MM.1S (cell line): ENCODE measurements around the gene IER5.

Source experiments
- DNase-seq: peaks from one replicate; pipeline ENCODE4 v3.0.0-alpha.2; 2015
- H2AFZ ChIP-seq: fragments of 300-600 bp; sonication (generic); 2 replicates; pipeline ENCODE4 v1.6.0; 2016; ENCODE audit warnings: antibody characterized with exemption, low read length
- H3F3A ChIP-seq: fragments of 300-600 bp; sonication (generic); 2 replicates; pipeline ENCODE4 v1.6.1; 2016; ENCODE audit warnings: mild to moderate bottlenecking, antibody characterized with exemption, low read length, moderate library complexity, mixed read lengths; ENCODE audit not compliant: insufficient read depth
- H3K27ac ChIP-seq: fragments of 300-600 bp; sonication (generic); 2 replicates; pipeline ENCODE4 v1.5.1; 2016; ENCODE audit warnings: mild to moderate bottlenecking, low read length
- H3K27me3 ChIP-seq: fragments of 300-600 bp; sonication (generic); replicated peaks from 2 replicates; pipeline ENCODE4 v1.6.0; 2016; ENCODE audit warnings: low read length; ENCODE audit not compliant: insufficient read depth
- H3K36me3 ChIP-seq: fragments of 300-600 bp; sonication (generic); replicated peaks from 2 replicates; pipeline ENCODE4 v1.6.1; 2016; ENCODE audit warnings: mild to moderate bottlenecking, low read length, mixed read lengths; ENCODE audit not compliant: insufficient read depth
- H3K4me1 ChIP-seq: fragments of 300-600 bp; sonication (generic); 2 replicates; pipeline ENCODE4 v1.6.1; 2016; ENCODE audit warnings: low read length, mixed read lengths
- H3K4me2 ChIP-seq: fragments of 300-600 bp; sonication (generic); 2 replicates; pipeline ENCODE4 v1.6.0; 2016; ENCODE audit warnings: low read depth, low read length
- H3K4me3 ChIP-seq: fragments of 300-600 bp; sonication (generic); 2 replicates; pipeline ENCODE4 v1.5.1; 2016; ENCODE audit warnings: low read length, mixed read lengths
- H3K79me2 ChIP-seq: fragments of 300-600 bp; sonication (generic); 2 replicates; pipeline ENCODE4 v1.6.1; 2016; ENCODE audit warnings: mixed run types, low read length, mixed read lengths
- H3K9ac ChIP-seq: fragments of 300-600 bp; sonication (generic); 2 replicates; pipeline ENCODE4 v1.6.1; 2016; ENCODE audit warnings: low read length, mixed read lengths
- H3K9me2 ChIP-seq: fragments of 300-600 bp; sonication (generic); replicated peaks from 2 replicates; pipeline ENCODE4 v1.6.1; 2016; ENCODE audit warnings: mild to moderate bottlenecking, low read length, mixed read lengths; ENCODE audit not compliant: insufficient read depth
- H3K9me3 ChIP-seq: fragments of 300-600 bp; sonication (generic); replicated peaks from 2 replicates; pipeline ENCODE4 v1.6.1; 2016; ENCODE audit warnings: mild to moderate bottlenecking, low read length, mixed read lengths; ENCODE audit not compliant: insufficient read depth
- H4K20me1 ChIP-seq: fragments of 300-600 bp; sonication (generic); 2 replicates; pipeline ENCODE4 v1.6.1; 2016; ENCODE audit warnings: mild to moderate bottlenecking, low read length, moderate library complexity, mixed read lengths; ENCODE audit not compliant: insufficient read depth
- EZH2 ChIP-seq: fragments of 300-600 bp; sonication (generic); optimal IDR thresholded peaks from 2 replicates; pipeline ENCODE3; 2017; ENCODE audit warnings: low read depth, mild to moderate bottlenecking, antibody characterized with exemption, low read length, mixed read lengths
- EZH2phosphoT487 ChIP-seq: fragments of 300-600 bp; sonication (generic); IDR thresholded peaks from 2 replicates; pipeline ENCODE4 v1.6.1; 2018; ENCODE audit warnings: antibody characterized with exemption, low read length
- TF ChIP-seq, protein P1 (sequence below): fragments of 300-600 bp; sonication (generic); IDR thresholded peaks from 2 replicates; pipeline ENCODE4 v1.5.1; 2016; ENCODE audit warnings: antibody characterized with exemption, low read length, mixed read lengths

IER5 gene

DNA sequence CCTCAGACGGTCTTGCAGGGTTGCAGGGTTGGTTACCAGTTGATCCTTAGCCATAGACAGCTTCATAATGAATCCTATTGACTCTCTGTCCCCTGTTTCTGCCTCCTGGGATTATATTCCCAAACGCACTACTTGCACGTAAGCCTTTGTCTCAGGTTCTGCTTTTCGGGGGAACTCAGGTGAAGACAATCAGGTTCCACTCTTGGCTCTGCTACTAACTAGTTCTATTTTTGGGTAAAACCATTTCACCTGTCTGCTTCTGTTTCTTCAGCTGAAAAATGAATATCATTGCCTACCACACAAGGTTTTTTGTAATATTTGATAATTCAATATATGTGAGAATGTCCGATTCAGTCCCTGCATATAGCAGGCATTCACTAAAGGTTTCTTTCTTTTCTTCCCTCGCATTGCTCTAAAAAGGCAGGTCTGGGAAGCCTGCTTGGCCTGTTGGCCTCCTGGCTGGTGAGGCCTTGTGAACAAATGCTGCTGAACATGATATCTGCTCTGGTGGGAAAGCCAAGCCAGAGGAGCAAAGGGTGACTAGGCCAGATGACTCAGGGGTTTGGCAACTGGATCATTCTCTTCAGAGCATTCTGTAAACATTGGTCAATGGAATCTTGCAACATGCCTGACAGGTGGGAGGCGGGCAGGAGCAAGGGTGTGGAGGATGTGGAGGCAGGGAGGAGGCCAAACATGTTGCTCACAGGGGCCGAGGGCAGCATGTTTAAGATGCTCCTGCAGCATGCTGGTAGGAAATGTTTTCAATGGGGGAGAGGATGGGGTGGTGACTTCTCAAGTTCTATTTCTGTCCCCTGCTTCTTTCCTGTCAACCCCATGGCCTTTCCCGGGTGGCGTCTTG, 23.8 kb downstream of the IER5 start:
- Histone ChIP-seq H3K9me2 (no peaks in the 10 kb centered on the region), H3K9me3 (no peaks in the 10 kb centered on the region), H3F3A (no peaks in the 10 kb centered on the region), H4K20me1 (no peaks in the 10 kb centered on the region), H3K4me1 (0 out of 2 replicates have a peak, but pooled peaks cover 10% of the 10 kb centered on the region), H3K4me2 (no peak overlapping the region), H3K79me2 (no peaks in the 10 kb centered on the region), H3K9ac (no peak overlapping the region), H3K36me3 (no peaks in the 10 kb centered on the region), H2AFZ (no peak overlapping the region), H3K27ac (no peak overlapping the region), H3K4me3 (no peak overlapping the region), H3K27me3 (peaks cover 3% of the 10 kb centered on the region)
- DNase-seq = no peak
- TF ChIP-seq, protein P1, sequence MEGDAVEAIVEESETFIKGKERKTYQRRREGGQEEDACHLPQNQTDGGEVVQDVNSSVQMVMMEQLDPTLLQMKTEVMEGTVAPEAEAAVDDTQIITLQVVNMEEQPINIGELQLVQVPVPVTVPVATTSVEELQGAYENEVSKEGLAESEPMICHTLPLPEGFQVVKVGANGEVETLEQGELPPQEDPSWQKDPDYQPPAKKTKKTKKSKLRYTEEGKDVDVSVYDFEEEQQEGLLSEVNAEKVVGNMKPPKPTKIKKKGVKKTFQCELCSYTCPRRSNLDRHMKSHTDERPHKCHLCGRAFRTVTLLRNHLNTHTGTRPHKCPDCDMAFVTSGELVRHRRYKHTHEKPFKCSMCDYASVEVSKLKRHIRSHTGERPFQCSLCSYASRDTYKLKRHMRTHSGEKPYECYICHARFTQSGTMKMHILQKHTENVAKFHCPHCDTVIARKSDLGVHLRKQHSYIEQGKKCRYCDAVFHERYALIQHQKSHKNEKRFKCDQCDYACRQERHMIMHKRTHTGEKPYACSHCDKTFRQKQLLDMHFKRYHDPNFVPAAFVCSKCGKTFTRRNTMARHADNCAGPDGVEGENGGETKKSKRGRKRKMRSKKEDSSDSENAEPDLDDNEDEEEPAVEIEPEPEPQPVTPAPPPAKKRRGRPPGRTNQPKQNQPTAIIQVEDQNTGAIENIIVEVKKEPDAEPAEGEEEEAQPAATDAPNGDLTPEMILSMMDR = no peak
- TF ChIP-seq EZH2phosphoT487 = no peak
- TF ChIP-seq EZH2 = no peak

DNA sequence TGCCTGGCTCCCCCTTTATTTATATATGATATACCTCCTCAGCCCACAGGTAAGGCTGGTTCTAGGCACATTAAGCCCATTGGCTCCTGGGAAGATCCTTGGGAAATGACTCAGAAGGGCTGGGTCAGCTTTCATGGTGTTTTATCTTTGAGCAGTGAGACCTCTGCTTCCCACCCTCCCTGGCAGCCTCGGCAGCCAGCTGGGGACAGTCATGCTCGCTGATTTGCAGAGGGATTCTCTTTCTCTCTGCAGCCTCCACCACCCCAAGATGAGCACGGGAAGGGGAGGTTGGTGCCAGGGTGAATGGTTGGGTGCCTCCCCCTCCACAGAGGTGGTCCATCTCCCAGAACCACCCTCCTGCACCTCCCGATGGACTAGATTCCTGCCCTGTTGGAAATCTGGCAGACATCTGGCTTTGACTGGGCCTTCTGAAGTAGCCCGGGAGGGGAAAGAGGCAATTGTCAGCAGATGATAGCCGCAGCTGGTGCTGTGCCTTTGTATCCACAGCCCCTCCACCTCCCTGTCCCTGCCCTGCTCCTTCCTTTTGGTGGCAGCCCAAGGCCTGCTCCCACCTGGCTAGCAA, 24.6 kb downstream of the IER5 start:
- Histone ChIP-seq H3K27ac (no peak overlapping the region), H3K4me1 (0 out of 2 replicates have a peak, but pooled peaks cover 10% of the 10 kb centered on the region), H3K9ac (no peak overlapping the region), H3K79me2 (no peaks in the 10 kb centered on the region), H3K9me2 (no peaks in the 10 kb centered on the region), H3K27me3 (no peaks in the 10 kb centered on the region), H3K4me2 (no peak overlapping the region), H3K36me3 (no peaks in the 10 kb centered on the region), H3K4me3 (no peak overlapping the region), H3K9me3 (no peaks in the 10 kb centered on the region), H2AFZ (no peak overlapping the region), H3F3A (no peaks in the 10 kb centered on the region), H4K20me1 (no peaks in the 10 kb centered on the region)
- TF ChIP-seq, protein P1 = no peak
- TF ChIP-seq EZH2 = no peak
- no peak for TF ChIP-seq EZH2phosphoT487
- DNase-seq = no peak

DNA sequence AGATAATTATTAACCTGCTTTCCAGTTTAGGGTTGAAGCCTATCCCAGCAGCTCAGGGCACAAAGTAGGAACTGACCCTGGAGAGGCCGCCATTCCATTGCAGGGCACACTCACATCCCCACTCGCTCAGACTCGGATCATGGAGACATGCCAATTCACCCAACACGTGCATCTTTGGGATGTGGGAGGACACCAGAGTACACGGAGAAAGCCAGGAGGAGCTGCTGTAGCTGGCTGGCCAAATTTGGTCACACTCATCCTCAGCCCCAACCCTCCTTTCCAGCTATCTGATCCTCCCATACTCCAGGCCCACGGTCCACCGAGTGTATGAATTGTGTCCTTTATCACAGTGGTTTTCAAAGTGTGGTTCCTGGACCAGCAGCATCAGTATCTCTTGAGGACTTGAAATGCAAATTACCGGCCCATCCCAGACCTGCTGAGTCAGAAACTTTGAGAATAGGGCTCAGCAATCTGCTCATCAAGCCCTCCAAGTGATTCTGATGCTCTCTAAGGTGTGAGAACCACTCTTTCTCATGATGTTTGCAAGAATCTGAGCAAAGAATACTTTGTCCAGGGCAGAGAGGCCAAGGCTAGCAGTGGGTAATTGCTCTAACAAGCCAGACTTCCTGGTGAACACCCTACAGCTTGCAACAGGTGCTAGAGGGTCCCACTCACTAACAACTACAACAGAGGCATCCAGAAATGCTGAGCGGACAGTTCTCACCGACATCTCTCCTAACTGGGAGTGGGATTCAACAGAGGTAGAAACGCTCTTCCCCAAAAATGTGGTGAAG, 26.3 kb downstream of the IER5 start:
- TF ChIP-seq EZH2phosphoT487 = no peak
- TF ChIP-seq EZH2 = no peak
- TF ChIP-seq, protein P1 = no peak
- H3K9me2 ChIP-seq = no peaks in the 10 kb centered on the region
- H3K27me3 ChIP-seq = no peaks in the 10 kb centered on the region
- H3K36me3 ChIP-seq = no peaks in the 10 kb centered on the region
- no peaks in the 10 kb centered on the region for H3K79me2 ChIP-seq
- no peaks in the 10 kb centered on the region for H3K9me3 ChIP-seq
- 0 out of 2 replicates have a peak, but pooled peaks cover 10% of the 10 kb centered on the region for H3K4me1 ChIP-seq
- H2AFZ ChIP-seq = no peak overlapping the region
- no peak overlapping the region for H3K4me2 ChIP-seq
- no peaks in the 10 kb centered on the region for H3F3A ChIP-seq
- no peak overlapping the region for H3K4me3 ChIP-seq
- DNase-seq = no peak
- no peaks in the 10 kb centered on the region for H4K20me1 ChIP-seq
- no peak overlapping the region for H3K27ac ChIP-seq
- H3K9ac ChIP-seq = no peak overlapping the region
